CD8-positive, alpha-beta memory T cell (primary cell): Measurements from ENCODE around the gene HGFAC. TPM values are rescaled to one million over a fixed set of nuclear protein-coding genes. Genes with fewer than 3 reads are reported as not detected.

ENCODE experiments used
- CTCF ChIA-PET: fragments of 350-600 bp; sonication (Branson Sonifier 250); formaldehyde crosslinking; loops from one replicate; lab custom pipeline; 2021; ENCODE audit warnings: antibody characterized with exemption; lab: Charles Lee
- POLR2A ChIA-PET: fragments of 350-600 bp; sonication (Branson Sonifier 250); formaldehyde crosslinking; loops from one replicate; lab custom pipeline; 2021; ENCODE audit warnings: antibody characterized with exemption; lab: Charles Lee
- DNase-seq, 5 donors: peaks; one replicate each; pipeline versions ENCODE4 v3.0.0 to v3.0.0-alpha.2; 2020 to 2022; ENCODE audit warnings: mixed read lengths in 1 of 5
- H3K27ac ChIP-seq: one replicate; pipeline ENCODE4 v1.7.0; 2013; ENCODE audit warnings: low read depth, mild to moderate bottlenecking, low read length, moderate library complexity
- H3K27me3 ChIP-seq: 2 replicates; pipeline ENCODE4 v1.7.0; 2013; ENCODE audit warnings: low read length, mild to moderate bottlenecking; ENCODE audit not compliant: insufficient read depth, poor library complexity, severe bottlenecking
- H3K36me3 ChIP-seq: 2 replicates; pipeline ENCODE4 v1.7.0; 2013; ENCODE audit warnings: mild to moderate bottlenecking, low read length, moderate library complexity; ENCODE audit not compliant: insufficient read depth
- H3K4me1 ChIP-seq: 2 replicates; pipeline ENCODE4 v1.7.0; 2013; ENCODE audit warnings: mild to moderate bottlenecking, low read length, moderate library complexity; ENCODE audit not compliant: insufficient read depth
- H3K4me3 ChIP-seq: 2 replicates; pipeline ENCODE4 v1.7.0; 2013; ENCODE audit warnings: mild to moderate bottlenecking, low read length
- H3K9me3 ChIP-seq: 2 replicates; pipeline ENCODE4 v1.7.0; 2013; ENCODE audit warnings: mild to moderate bottlenecking, low read length
- H3K27ac Mint-ChIP-seq, 8 donors: one replicate each; pipeline ENCODE4 v1.8.0; 2020 to 2021; ENCODE audit warnings: mixed read lengths in 8 of 8, mild to moderate bottlenecking in 6 of 8, inconsistent platforms in 3 of 8, moderate library complexity in 3 of 8
- H3K27me3 Mint-ChIP-seq, 2 donors: one replicate each; pipeline ENCODE4 v1.8.0; 2020 to 2021; ENCODE audit warnings: mixed read lengths in 2 of 2, mild to moderate bottlenecking in 1 of 2, moderate library complexity in 1 of 2
- H3K36me3 Mint-ChIP-seq, 3 donors: one replicate each; pipeline ENCODE4 v1.8.0; 2020 to 2021; ENCODE audit warnings: mixed read lengths in 3 of 3, inconsistent platforms in 1 of 3, mild to moderate bottlenecking in 1 of 3
- H3K4me1 Mint-ChIP-seq, 3 donors: one replicate each; pipeline ENCODE4 v1.8.0; 2020 to 2021; ENCODE audit warnings: mixed read lengths in 3 of 3, inconsistent platforms in 1 of 3, mild to moderate bottlenecking in 1 of 3
- H3K4me3 Mint-ChIP-seq, 7 donors: one replicate each; pipeline ENCODE4 v1.8.0; 2020 to 2021; ENCODE audit warnings: mixed read lengths in 7 of 7, mild to moderate bottlenecking in 6 of 7, moderate library complexity in 4 of 7, inconsistent platforms in 2 of 7
- H3K9me3 Mint-ChIP-seq, 5 donors: one replicate each; pipeline ENCODE4 v1.8.0; 2020 to 2022; ENCODE audit warnings: mixed read lengths in 5 of 5, mild to moderate bottlenecking in 3 of 5, moderate library complexity in 2 of 5, inconsistent platforms in 1 of 5
- polyA plus RNA-seq: library from polyadenylated mRNA; unstranded; fragments of 300-500 nt; fragmentation: Illumina TruSeq; gene quantifications from one replicate; pipeline ENCODE4 v1.2.3, GENCODE V29; 2021
- total RNA-seq, 2 experiments: library from RNA; stranded (reverse); gene quantifications; one replicate each; pipeline ENCODE4 v1.2.3, GENCODE V29; 2021

Gene HGFAC
- total and polyA plus RNA-seq, 3 experiments from 2014 or later = not detected

- Mint-ChIP-seq H3K4me1 (no peaks in the 10 kb centered on the region), H3K27ac (no peak overlapping the region), H3K9me3 (no peaks in the 10 kb centered on the region), H3K27me3 (peaks cover 4 to 14% of the 10 kb centered on the region in 2 donors), H3K36me3 (no peaks in the 10 kb centered on the region), H3K4me3 (no peak overlapping the region)
- no peak overlapping the region for H3K27ac ChIP-seq
- peaks cover 5% of the 10 kb centered on the region for H3K27me3 ChIP-seq
- ChIA-PET POLR2A (no interaction called here), CTCF (no interaction called here)
- no peaks in the 10 kb centered on the region for H3K4me1 ChIP-seq
- no peaks in the 10 kb centered on the region for H3K36me3 ChIP-seq
- no peaks in the 10 kb centered on the region for H3K9me3 ChIP-seq
- no peak for DNase-seq
- H3K4me3 ChIP-seq = no peak overlapping the region
These were observed 34.6 kb downstream of the HGFAC start for GRCh38 chr4:3476341-3476747.

- H3K27me3 Mint-ChIP-seq = peaks cover 9 to 21% of the 10 kb centered on the region in 2 donors
- H3K36me3 Mint-ChIP-seq = no peaks in the 10 kb centered on the region
- ChIA-PET POLR2A (no interaction called here), CTCF (no interaction called here)
- peaks cover 9% of the 10 kb centered on the region for H3K27me3 ChIP-seq
- no peak overlapping the region for H3K4me3 ChIP-seq
- H3K9me3 Mint-ChIP-seq = no peaks in the 10 kb centered on the region
- H3K27ac Mint-ChIP-seq = no peak overlapping the region
- no peak for DNase-seq
- no peaks in the 10 kb centered on the region for H3K36me3 ChIP-seq
- H3K9me3 ChIP-seq = no peaks in the 10 kb centered on the region
- H3K4me1 Mint-ChIP-seq = no peaks in the 10 kb centered on the region
- no peak overlapping the region for H3K27ac ChIP-seq
- no peaks in the 10 kb centered on the region for H3K4me1 ChIP-seq
- no peak overlapping the region for H3K4me3 Mint-ChIP-seq
These were observed 35.4 kb downstream of the HGFAC start for GRCh38 chr4:3476936-3477749.

- H3K27ac ChIP-seq = no peak overlapping the region
- no peaks in the 10 kb centered on the region for H3K9me3 ChIP-seq
- DNase-seq = no peak
- H3K4me1 Mint-ChIP-seq = no peaks in the 10 kb centered on the region
- no peaks in the 10 kb centered on the region for H3K4me1 ChIP-seq
- no peaks in the 10 kb centered on the region for H3K36me3 Mint-ChIP-seq
- POLR2A ChIA-PET = no interaction called here
- no peaks in the 10 kb centered on the region for H3K36me3 ChIP-seq
- H3K4me3 ChIP-seq = no peak overlapping the region
- H3K4me3 Mint-ChIP-seq = no peak overlapping the region
- H3K9me3 Mint-ChIP-seq = no peaks in the 10 kb centered on the region
- H3K27me3 Mint-ChIP-seq = peaks cover 9 to 21% of the 10 kb centered on the region in 2 donors
- peaks cover 9% of the 10 kb centered on the region for H3K27me3 ChIP-seq
- CTCF ChIA-PET = no interaction called here
- H3K27ac Mint-ChIP-seq = no peak overlapping the region
These were observed 36.1 kb downstream of the HGFAC start for GRCh38 chr4:3477750-3478430.

GRCh38 chr4:3478446-3479357 is 36.9 kb downstream of the HGFAC start:
- Mint-ChIP-seq H3K27me3 (peaks cover 9 to 21% of the 10 kb centered on the region in 2 donors), H3K4me3 (no peak overlapping the region), H3K36me3 (no peaks in the 10 kb centered on the region), H3K27ac (no peak overlapping the region), H3K4me1 (no peaks in the 10 kb centered on the region), H3K9me3 (no peaks in the 10 kb centered on the region)
- H3K27me3 ChIP-seq = peaks cover 9% of the 10 kb centered on the region
- H3K27ac ChIP-seq = no peak overlapping the region
- ChIA-PET CTCF (interaction anchor here (1.0 to 1.8 kb wide), 2 partner anchors 17 to 89 kb away, joined by 3 to 4 read pairs; no protein-coding TSS in a partner anchor), POLR2A (no interaction called here)
- no peak overlapping the region for H3K4me3 ChIP-seq
- no peaks in the 10 kb centered on the region for H3K9me3 ChIP-seq
- H3K36me3 ChIP-seq = no peaks in the 10 kb centered on the region
- H3K4me1 ChIP-seq = no peaks in the 10 kb centered on the region
- no peak for DNase-seq

- H3K36me3 ChIP-seq = no peaks in the 10 kb centered on the region
- Mint-ChIP-seq H3K36me3 (no peaks in the 10 kb centered on the region), H3K4me3 (no peak overlapping the region), H3K4me1 (no peaks in the 10 kb centered on the region), H3K27ac (no peak overlapping the region), H3K27me3 (peaks cover 9 to 21% of the 10 kb centered on the region in 2 donors), H3K9me3 (no peaks in the 10 kb centered on the region)
- CTCF ChIA-PET = interaction anchor here (0.8 to 2.0 kb wide), 5 partner anchors 8 to 281 kb away, joined by 3 to 9 read pairs (median 4); no protein-coding TSS in a partner anchor
- POLR2A ChIA-PET = no interaction called here
- H3K4me1 ChIP-seq = no peaks in the 10 kb centered on the region
- DNase-seq = no peak
- no peak overlapping the region for H3K27ac ChIP-seq
- no peaks in the 10 kb centered on the region for H3K9me3 ChIP-seq
- no peak overlapping the region for H3K4me3 ChIP-seq
- H3K27me3 ChIP-seq = peaks cover 9% of the 10 kb centered on the region
These were observed 37.8 kb downstream of the HGFAC start for GRCh38 chr4:3479358-3480101.

- CTCF ChIA-PET = interaction anchor here (0.8 to 2.0 kb wide), 9 partner anchors 9 to 378 kb away, joined by 3 to 9 read pairs (median 4); no protein-coding TSS in a partner anchor
- Mint-ChIP-seq H3K27me3 (peaks cover 11 to 21% of the 10 kb centered on the region in 2 donors), H3K27ac (no peak overlapping the region), H3K9me3 (no peaks in the 10 kb centered on the region), H3K36me3 (no peaks in the 10 kb centered on the region), H3K4me3 (peak overlapping the region in 1 of 7 donors; percentile 56), H3K4me1 (peaks cover 0 to 4% (median 0%) of the 10 kb centered on the region in 3 donors)
- peak; percentile 52 to 67 (median 62) for DNase-seq
- Histone ChIP-seq H3K27ac (no peak overlapping the region), H3K27me3 (peaks cover 13% of the 10 kb centered on the region), H3K9me3 (no peaks in the 10 kb centered on the region), H3K4me1 (peaks cover 5% of the 10 kb centered on the region), H3K36me3 (no peaks in the 10 kb centered on the region), H3K4me3 (no peak overlapping the region)
- POLR2A ChIA-PET = no interaction called here
These were observed 38.9 kb downstream of the HGFAC start for GRCh38 chr4:3480528-3481112.

GRCh38 chr4:3481113-3481531 is 39.4 kb downstream of the HGFAC start:
- no peaks in the 10 kb centered on the region for H3K9me3 Mint-ChIP-seq
- CTCF ChIA-PET = interaction anchor here (0.8 to 2.0 kb wide), 8 partner anchors 10 to 379 kb away, joined by 3 to 9 read pairs (median 4); no protein-coding TSS in a partner anchor
- no peak for DNase-seq
- Histone ChIP-seq H3K27me3 (peaks cover 13% of the 10 kb centered on the region), H3K27ac (no peak overlapping the region), H3K9me3 (no peaks in the 10 kb centered on the region), H3K36me3 (no peaks in the 10 kb centered on the region), H3K4me3 (no peak overlapping the region), H3K4me1 (peaks cover 5% of the 10 kb centered on the region)
- POLR2A ChIA-PET = no interaction called here
- peaks cover 11 to 21% of the 10 kb centered on the region in 2 donors for H3K27me3 Mint-ChIP-seq
- H3K27ac Mint-ChIP-seq = peak overlapping the region in 1 of 8 donors; percentile 74
- H3K4me3 Mint-ChIP-seq = no peak overlapping the region
- H3K4me1 Mint-ChIP-seq = peaks cover 0 to 5% (median 0%) of the 10 kb centered on the region in 3 donors
- H3K36me3 Mint-ChIP-seq = no peaks in the 10 kb centered on the region
